ENCODE data around the gene HDAC4. TPM values are rescaled to one million over a fixed set of nuclear protein-coding genes. Genes with fewer than 3 reads are reported as not detected.

HDAC4 gene
- polyA plus RNA-seq, 1 experiment, result 4.4 TPM

GRCh38 chr2:239353692-239354091 is 47.1 kb downstream of the HDAC4 start:
- no peak for DNase-seq (ENCODE audit: low read depth)
- TF ChIP-seq, protein P1, sequence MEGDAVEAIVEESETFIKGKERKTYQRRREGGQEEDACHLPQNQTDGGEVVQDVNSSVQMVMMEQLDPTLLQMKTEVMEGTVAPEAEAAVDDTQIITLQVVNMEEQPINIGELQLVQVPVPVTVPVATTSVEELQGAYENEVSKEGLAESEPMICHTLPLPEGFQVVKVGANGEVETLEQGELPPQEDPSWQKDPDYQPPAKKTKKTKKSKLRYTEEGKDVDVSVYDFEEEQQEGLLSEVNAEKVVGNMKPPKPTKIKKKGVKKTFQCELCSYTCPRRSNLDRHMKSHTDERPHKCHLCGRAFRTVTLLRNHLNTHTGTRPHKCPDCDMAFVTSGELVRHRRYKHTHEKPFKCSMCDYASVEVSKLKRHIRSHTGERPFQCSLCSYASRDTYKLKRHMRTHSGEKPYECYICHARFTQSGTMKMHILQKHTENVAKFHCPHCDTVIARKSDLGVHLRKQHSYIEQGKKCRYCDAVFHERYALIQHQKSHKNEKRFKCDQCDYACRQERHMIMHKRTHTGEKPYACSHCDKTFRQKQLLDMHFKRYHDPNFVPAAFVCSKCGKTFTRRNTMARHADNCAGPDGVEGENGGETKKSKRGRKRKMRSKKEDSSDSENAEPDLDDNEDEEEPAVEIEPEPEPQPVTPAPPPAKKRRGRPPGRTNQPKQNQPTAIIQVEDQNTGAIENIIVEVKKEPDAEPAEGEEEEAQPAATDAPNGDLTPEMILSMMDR (IDR thresholded peaks at IDR 0.05; ENCODE audit: insufficient read depth, low read depth, low read length), result no peak
- Histone ChIP-seq H3K4me3 (ENCODE audit: low read depth, low read length) (no peak overlapping the region), H3K36me3 (ENCODE audit: control insufficient read depth, insufficient read depth, low read length) (peaks cover 3% of the 10 kb centered on the region), H3K27me3 (ENCODE audit: control insufficient read depth, insufficient read depth, low read length) (no peaks in the 10 kb centered on the region)
- ChIA-PET POLR2A (no interaction called here), CTCF (interaction anchor here (0.5 kb wide), 1 partner anchor 1040 kb away, joined by 3 read pairs; no protein-coding TSS in a partner anchor)

- H3K4me3 ChIP-seq (ENCODE audit: low read depth, low read length), result no peak overlapping the region
- TF ChIP-seq, protein P1 (IDR thresholded peaks at IDR 0.05; ENCODE audit: insufficient read depth, low read depth, low read length), result no peak
- no peak for DNase-seq (ENCODE audit: low read depth)
- no peaks in the 10 kb centered on the region for H3K27me3 ChIP-seq (ENCODE audit: control insufficient read depth, insufficient read depth, low read length)
- peaks cover 3% of the 10 kb centered on the region for H3K36me3 ChIP-seq (ENCODE audit: control insufficient read depth, insufficient read depth, low read length)
- CTCF ChIA-PET, result interaction anchor here (1.0 kb wide), 1 partner anchor 47 kb away, joined by 3 read pairs; no protein-coding TSS in a partner anchor
- POLR2A ChIA-PET, result no interaction called here
These were observed 49.1 kb downstream of the HDAC4 start for GRCh38 chr2:239351687-239352086.

GRCh38 chr2:239349453-239350135 is 51.2 kb downstream of the HDAC4 start:
- POLR2A ChIA-PET, result interaction anchor here (0.6 kb wide), 1 partner anchor 8 kb away, joined by 6 read pairs; no protein-coding TSS in a partner anchor
- no peak overlapping the region for H3K4me3 ChIP-seq (ENCODE audit: low read depth, low read length)
- no peak for DNase-seq (ENCODE audit: low read depth)
- H3K27me3 ChIP-seq (ENCODE audit: control insufficient read depth, insufficient read depth, low read length), result no peaks in the 10 kb centered on the region
- H3K36me3 ChIP-seq (ENCODE audit: control insufficient read depth, insufficient read depth, low read length), result peaks cover 3% of the 10 kb centered on the region
- TF ChIP-seq, protein P1 (IDR thresholded peaks at IDR 0.05; ENCODE audit: insufficient read depth, low read depth, low read length), result no peak
- CTCF ChIA-PET, result interaction anchor here (1.1 kb wide), 1 partner anchor 13 kb away, joined by 3 read pairs; no protein-coding TSS in a partner anchor

- DNase-seq (ENCODE audit: low read depth), result peak; percentile 53
- CTCF ChIA-PET, result interaction anchor here (1.1 kb wide), 1 partner anchor 13 kb away, joined by 3 read pairs; no protein-coding TSS in a partner anchor
- POLR2A ChIA-PET, result no interaction called here
- TF ChIP-seq, protein P1 (IDR thresholded peaks at IDR 0.05; ENCODE audit: insufficient read depth, low read depth, low read length), result no peak
- Histone ChIP-seq H3K4me3 (ENCODE audit: low read depth, low read length) (no peak overlapping the region), H3K36me3 (ENCODE audit: control insufficient read depth, insufficient read depth, low read length) (peaks cover 3% of the 10 kb centered on the region), H3K27me3 (ENCODE audit: control insufficient read depth, insufficient read depth, low read length) (no peaks in the 10 kb centered on the region)
These were observed 52.0 kb downstream of the HDAC4 start for GRCh38 chr2:239348563-239349452.

DNA sequence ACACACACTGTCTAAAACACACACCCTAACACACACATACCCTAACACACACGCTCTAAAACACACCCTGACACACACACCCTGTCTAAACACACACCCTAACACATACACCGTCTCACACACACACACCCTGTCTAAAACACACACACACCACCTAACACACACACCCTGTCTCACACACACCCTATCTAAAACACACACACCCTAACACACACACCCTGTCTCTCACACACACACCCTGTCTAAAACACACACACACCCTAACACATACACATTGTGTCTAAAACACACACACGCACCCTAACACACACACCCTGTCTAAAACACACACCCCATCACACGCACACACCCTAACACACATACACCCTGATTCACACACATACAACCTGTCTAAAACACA is 54.1 kb downstream of the HDAC4 start:
- no peaks in the 10 kb centered on the region for H3K27me3 ChIP-seq (ENCODE audit: control insufficient read depth, insufficient read depth, low read length)

More for the DNA sequence above, 54.1 kb downstream of the HDAC4 start:
- ChIA-PET POLR2A (no interaction called here), CTCF (interaction anchor here (0.6 kb wide), 1 partner anchor 316 kb away, joined by 5 read pairs; no protein-coding TSS in a partner anchor)
- Histone ChIP-seq H3K4me3 (ENCODE audit: low read depth, low read length) (no peak overlapping the region), H3K36me3 (ENCODE audit: control insufficient read depth, insufficient read depth, low read length) (peaks cover 4% of the 10 kb centered on the region)
- no peak for DNase-seq (ENCODE audit: low read depth)
- TF ChIP-seq, protein P1 (IDR thresholded peaks at IDR 0.05; ENCODE audit: insufficient read depth, low read depth, low read length), result no peak
